ENCODE measurements around the gene H2BW2.
"Not testable (repeated sequence)": the region's sequence is repeated elsewhere in the genome, so short reads cannot be mapped to it uniquely, and the experiment has no call there.

H2BW2 gene

GRCh38 chrX:104039689-104040505, at the start of gene H2BW2:
H2BW2 (plus strand) TSS chrX:104039956; CDS start chrX:104039995, 39 bp downstream.
- no peak for DNase-seq

- DNase-seq, result no peak
Observed at GRCh38 chrX:103999234-103999633, 40.5 kb upstream of the H2BW2 start.

- DNase-seq, result no peak
Observed at GRCh38 chrX:104008831-104009230, 30.9 kb upstream of the H2BW2 start.

GRCh38 chrX:104013158-104013557, 26.6 kb upstream of the H2BW2 start:
- DNase-seq, result no peak

GRCh38 chrX:104013606-104014005, 26.1 kb upstream of the H2BW2 start, which contains the start of gene H2BW1:
H2BW1 (minus strand) TSS chrX:104013708; CDS start chrX:104013576, 132 bp downstream.
- no peak for DNase-seq

GRCh38 chrX:104015576-104015975, 24.2 kb upstream of the H2BW2 start:
- not testable (repeated sequence) for DNase-seq

- no peak for DNase-seq
Observed at GRCh38 chrX:104018126-104018525, 21.6 kb upstream of the H2BW2 start.

GRCh38 chrX:104041003-104041402, 1.2 kb downstream of the H2BW2 start:
- no peak for DNase-seq

GRCh38 chrX:104045642-104046041, 5.9 kb downstream of the H2BW2 start:
- DNase-seq, result no peak

GRCh38 chrX:104047171-104047570, 7.4 kb downstream of the H2BW2 start:
- DNase-seq, result no peak

- not testable (repeated sequence) for DNase-seq
Observed at GRCh38 chrX:104054956-104055355, 15.2 kb downstream of the H2BW2 start.

- not testable (repeated sequence) for DNase-seq
Observed at GRCh38 chrX:104062636-104063035, 22.9 kb downstream of the H2BW2 start.

- not testable (repeated sequence) for DNase-seq
Observed at GRCh38 chrX:104075778-104076445, 36.2 kb downstream of the H2BW2 start, which contains the start of gene TMSB15C. TMSB15C (minus strand) TSS chrX:104076236.

- not testable (repeated sequence) for DNase-seq
Observed at GRCh38 chrX:104077854-104078253, 38.1 kb downstream of the H2BW2 start.

- no peak for DNase-seq
Observed at GRCh38 chrX:104084063-104084462, 44.3 kb downstream of the H2BW2 start.

GRCh38 chrX:104084534-104085277, 45.0 kb downstream of the H2BW2 start:
- DNase-seq, result no peak

GRCh38 chrX:104085477-104085876, 45.7 kb downstream of the H2BW2 start:
- no peak for DNase-seq

- DNase-seq, result no peak
Observed at GRCh38 chrX:104085919-104086318, 46.2 kb downstream of the H2BW2 start.
